Metanephros (tissue), 1 donor: ENCODE data around the gene KIF2B. TPM values are rescaled to one million over a fixed set of nuclear protein-coding genes. Genes with fewer than 3 reads are reported as not detected.

Source experiments
- total RNA-seq: library from RNA; depleted of rRNA; stranded (reverse); fragments of >200 nt; gene quantifications from one replicate; pipeline ENCODE4 v1.2.3, GENCODE V29; 2014

The KIF2B gene
- total RNA-seq, result not detected

GRCh38 chr17:53822764-53823163, at the start of gene KIF2B:
TSS of gene KIF2B (plus strand) at chr17:53822927. CDS start at chr17:53823034, 107 bp downstream.

